PC-9 (cell line): ENCODE measurements around the gene MACROH2A2. TPM values are rescaled to one million over a fixed set of nuclear protein-coding genes. Genes with fewer than 3 reads are reported as not detected.

Source experiments
- BruUV-seq: library from RNA; stranded (reverse); fragments of 400-500 nt; replicated peaks from 2 replicates; lab custom pipeline; 2021; lab: Mats Ljungman, UMichigan
- CTCF ChIA-PET: fragments of 300-600 bp; sonication (Branson Sonifier 250); formaldehyde crosslinking; loops from one replicate; lab custom pipeline; 2022; ENCODE audit warnings: antibody characterized with exemption; lab: Charles Lee
- POLR2A ChIA-PET: fragments of 300-600 bp; sonication (Branson Sonifier 250); formaldehyde crosslinking; loops from one replicate; lab custom pipeline; 2022; ENCODE audit warnings: antibody characterized with exemption; ENCODE audit not compliant: unreplicated experiment; lab: Charles Lee
- DNase-seq, 2 experiments: peaks; one replicate each; pipeline versions ENCODE4 v3.0.0 to v3.0.0-alpha.2; 2015 to 2022; ENCODE audit warnings: mixed read lengths in 1 of 2
- H2AFZ ChIP-seq: fragments of 200-600 bp; sonication (generic); 2 replicates; pipeline ENCODE4 v1.8.1; 2017; ENCODE audit warnings: antibody characterized with exemption
- H3F3A ChIP-seq: fragments of 200-600 bp; sonication (generic); 2 replicates; pipeline ENCODE4 v1.8.1; 2017; ENCODE audit warnings: antibody characterized with exemption, mild to moderate bottlenecking, low read depth; ENCODE audit not compliant: insufficient read depth
- H3K27ac ChIP-seq: fragments of 200-600 bp; sonication (generic); 2 replicates; pipeline ENCODE4 v1.6.1; 2016; ENCODE audit warnings: mixed run types
- H3K27me3 ChIP-seq: fragments of 200-600 bp; sonication (generic); 2 replicates; pipeline ENCODE4 v1.6.1; 2016; ENCODE audit warnings: low read depth, mixed run types; ENCODE audit not compliant: insufficient read depth
- H3K36me3 ChIP-seq: fragments of 200-600 bp; sonication (generic); 2 replicates; pipeline ENCODE4 v1.6.1; 2016; ENCODE audit warnings: low read depth, mixed run types
- H3K4me1 ChIP-seq: fragments of 200-600 bp; sonication (generic); replicated peaks from 2 replicates; pipeline ENCODE4 v1.6.1; 2016; ENCODE audit warnings: mixed run types; ENCODE audit not compliant: insufficient read depth
- H3K4me2 ChIP-seq: fragments of 200-600 bp; sonication (generic); 2 replicates; pipeline ENCODE4 v1.6.1; 2017; ENCODE audit warnings: mixed run types
- H3K4me3 ChIP-seq: fragments of 200-600 bp; sonication (generic); 2 replicates; pipeline ENCODE4 v1.6.1; 2016; ENCODE audit warnings: mixed run types
- H3K79me2 ChIP-seq: fragments of 200-600 bp; sonication (generic); 2 replicates; pipeline ENCODE4 v1.6.1; 2017; ENCODE audit warnings: low read depth, mixed run types
- H3K9me2 ChIP-seq: fragments of 200-600 bp; sonication (generic); 2 replicates; pipeline ENCODE4 v1.8.1; 2017; ENCODE audit warnings: mild to moderate bottlenecking; ENCODE audit not compliant: insufficient read depth
- H3K9me3 ChIP-seq: fragments of 200-600 bp; sonication (generic); 2 replicates; pipeline ENCODE4 v1.8.1; 2016; ENCODE audit warnings: low read depth; ENCODE audit not compliant: insufficient read depth
- H4K20me1 ChIP-seq: fragments of 200-600 bp; sonication (generic); 2 replicates; pipeline ENCODE4 v1.8.1; 2017; ENCODE audit not compliant: insufficient read depth
- EZH2 ChIP-seq: fragments of 200-600 bp; sonication (generic); IDR thresholded peaks from 2 replicates; pipeline ENCODE4 v1.8.0; 2017; ENCODE audit warnings: antibody characterized with exemption, low read depth
- intact Hi-C: fragments of 100-400 bp; cut with micrococcal nuclease; formaldehyde crosslinking; loops from one replicate; pipeline ENCODE4 v1.10.0; 2022; ENCODE audit not compliant: unreplicated experiment
- total RNA-seq: library from RNA; stranded (reverse); gene quantifications from 2 replicates; pipeline ENCODE4 v1.2.3, GENCODE V29; 2021
- TF ChIP-seq, protein P1 (sequence below): fragments of 200-600 bp; sonication (generic); conservative IDR thresholded peaks from 2 replicates; pipeline ENCODE4 v1.6.1; 2017; ENCODE audit warnings: mixed run types, antibody characterized with exemption, mild to moderate bottlenecking, moderate library complexity

The MACROH2A2 gene
- total RNA-seq, 1 experiment from 2014 or later, result not detected

- peak; percentile 98 to 99 for DNase-seq
- Histone ChIP-seq H4K20me1 (peaks cover 4% of the 10 kb centered on the region; the same call in 1 of the 2 replicates), H3K4me2 (peak within 1 kb of the TSS; percentile 99), H3K9me3 (no peaks in the 10 kb centered on the region), H3K36me3 (peaks cover 10% of the 10 kb centered on the region), H3K4me3 (peak within 1 kb of the TSS; percentile 84), H3K9me2 (no peaks in the 10 kb centered on the region), H3K27me3 (no peaks in the 10 kb centered on the region), H3F3A (peaks cover 34% of the 10 kb centered on the region), H3K27ac (peak within 1 kb of the TSS; percentile 70), H3K4me1 (peaks cover 15% of the 10 kb centered on the region), H3K79me2 (peaks cover 28% of the 10 kb centered on the region), H2AFZ (peak within 1 kb of the TSS; percentile 95)
- ChIA-PET POLR2A (interaction anchor here (0.5 to 2.1 kb wide), 24 partner anchors 10 to 1627 kb away, joined by 3 to 32 read pairs (median 4); partner anchors contain the start of gene SAR1A), CTCF (interaction anchor here (0.6 to 2.3 kb wide), 26 partner anchors 8 to 910 kb away, joined by 3 to 16 read pairs (median 5); partner anchors contain the start of gene SAR1A)
- TSS peak; percentile 99 for BruUV-seq
- TF ChIP-seq, protein P1, sequence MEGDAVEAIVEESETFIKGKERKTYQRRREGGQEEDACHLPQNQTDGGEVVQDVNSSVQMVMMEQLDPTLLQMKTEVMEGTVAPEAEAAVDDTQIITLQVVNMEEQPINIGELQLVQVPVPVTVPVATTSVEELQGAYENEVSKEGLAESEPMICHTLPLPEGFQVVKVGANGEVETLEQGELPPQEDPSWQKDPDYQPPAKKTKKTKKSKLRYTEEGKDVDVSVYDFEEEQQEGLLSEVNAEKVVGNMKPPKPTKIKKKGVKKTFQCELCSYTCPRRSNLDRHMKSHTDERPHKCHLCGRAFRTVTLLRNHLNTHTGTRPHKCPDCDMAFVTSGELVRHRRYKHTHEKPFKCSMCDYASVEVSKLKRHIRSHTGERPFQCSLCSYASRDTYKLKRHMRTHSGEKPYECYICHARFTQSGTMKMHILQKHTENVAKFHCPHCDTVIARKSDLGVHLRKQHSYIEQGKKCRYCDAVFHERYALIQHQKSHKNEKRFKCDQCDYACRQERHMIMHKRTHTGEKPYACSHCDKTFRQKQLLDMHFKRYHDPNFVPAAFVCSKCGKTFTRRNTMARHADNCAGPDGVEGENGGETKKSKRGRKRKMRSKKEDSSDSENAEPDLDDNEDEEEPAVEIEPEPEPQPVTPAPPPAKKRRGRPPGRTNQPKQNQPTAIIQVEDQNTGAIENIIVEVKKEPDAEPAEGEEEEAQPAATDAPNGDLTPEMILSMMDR, result peak; percentile 81
- no peak for TF ChIP-seq EZH2
- intact Hi-C loops, result loop anchor here (1.0 to 10.0 kb wide), 3 partner anchors 15 to 218 kb away; partner anchors contain the start of gene SAR1A
These were observed 94.0 kb downstream of the MACROH2A2 start, which contains the start of gene TYSND1 for GRCh38 chr10:70146489-70147258. TYSND1 (minus strand) TSS chr10:70146700; CDS start chr10:70146586, 114 bp downstream.

GRCh38 chr10:70147259-70147625, 94.6 kb downstream of the MACROH2A2 start:
- peaks cover 28% of the 10 kb centered on the region for H3K79me2 ChIP-seq
- H3K9me2 ChIP-seq, result no peaks in the 10 kb centered on the region
- no peaks in the 10 kb centered on the region for H3K27me3 ChIP-seq
- H3K27ac ChIP-seq, result peak overlapping the region; percentile 70
- H4K20me1 ChIP-seq, result peaks cover 4% of the 10 kb centered on the region; the same call in 1 of the 2 replicates
- H3K36me3 ChIP-seq, result peaks cover 15% of the 10 kb centered on the region
- ChIA-PET POLR2A (interaction anchor here (0.5 to 2.1 kb wide), 5 partner anchors 23 to 278 kb away, joined by 4 to 32 read pairs (median 9); partner anchors contain the start of gene SAR1A), CTCF (interaction anchor here (0.7 to 2.3 kb wide), 7 partner anchors 11 to 278 kb away, joined by 3 to 15 read pairs (median 8); partner anchors contain the start of gene SAR1A)
- no peak for TF ChIP-seq EZH2
- TF ChIP-seq, protein P1, result peak; percentile 31; the same call in 1 of the 2 replicates
- H3K9me3 ChIP-seq, result no peaks in the 10 kb centered on the region
- DNase-seq, result no peak
- H3K4me1 ChIP-seq, result peaks cover 15% of the 10 kb centered on the region
- H3K4me3 ChIP-seq, result peak overlapping the region; percentile 84; the same call in 1 of the 2 replicates
- intact Hi-C loops, result loop anchor here (10.0 kb wide), 1 partner anchor 218 kb away; no protein-coding TSS in a partner anchor
- no TSS peak for BruUV-seq
- peak overlapping the region; percentile 99 for H3K4me2 ChIP-seq
- peaks cover 31% of the 10 kb centered on the region for H3F3A ChIP-seq
- no peak overlapping the region for H2AFZ ChIP-seq

DNA sequence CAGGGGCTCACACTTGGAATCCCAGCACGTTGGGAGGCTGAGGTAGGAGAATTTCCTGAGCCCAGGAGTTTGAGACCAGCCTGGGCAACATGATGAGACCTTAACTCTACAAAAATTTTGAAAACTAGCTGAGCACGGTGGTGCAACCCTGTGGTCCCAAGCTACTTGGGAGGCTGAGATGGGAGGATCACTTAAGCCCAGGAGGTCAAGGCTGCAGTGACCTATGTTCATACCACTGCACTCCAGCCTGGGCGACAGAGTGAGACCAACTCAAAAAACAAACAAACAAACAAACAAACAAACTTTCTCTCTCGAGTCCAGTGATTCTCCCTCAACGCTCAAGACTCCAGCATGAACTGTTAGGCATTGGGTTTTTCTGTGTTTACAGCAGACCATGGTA, 95.9 kb downstream of the MACROH2A2 start:
- Histone ChIP-seq H3K9me2 (no peaks in the 10 kb centered on the region), H3K27ac (no peak overlapping the region), H3K79me2 (peaks cover 22% of the 10 kb centered on the region), H4K20me1 (peaks cover 7% of the 10 kb centered on the region; the same call in 1 of the 2 replicates), H2AFZ (no peak overlapping the region), H3K4me3 (no peak overlapping the region), H3K4me2 (no peak overlapping the region), H3F3A (peaks cover 44% of the 10 kb centered on the region), H3K36me3 (peaks cover 27% of the 10 kb centered on the region), H3K9me3 (no peaks in the 10 kb centered on the region), H3K4me1 (peaks cover 15% of the 10 kb centered on the region), H3K27me3 (no peaks in the 10 kb centered on the region)
- no TSS peak for BruUV-seq
- POLR2A ChIA-PET, result no interaction called here
- intact Hi-C loops, result loop anchor here (10.0 kb wide), 1 partner anchor 216 kb away; no protein-coding TSS in a partner anchor
- no peak for DNase-seq
- no peak for TF ChIP-seq EZH2
- TF ChIP-seq, protein P1, result no peak
- CTCF ChIA-PET, result no interaction called here
